Muscle of leg (tissue), 11 donors: Measurements from ENCODE around the gene PM20D2. TPM values are rescaled to one million over a fixed set of nuclear protein-coding genes. Genes with fewer than 3 reads are reported as not detected.

Experiments
- DNase-seq: peaks from one replicate; pipeline ENCODE4 v3.0.0; 2013
- H3K27ac ChIP-seq: one replicate; pipeline ENCODE4 v1.5.1; 2013; ENCODE audit warnings: mild to moderate bottlenecking, low read length, control low read depth
- H3K27me3 ChIP-seq: one replicate; pipeline ENCODE4 v1.6.1; 2013; ENCODE audit warnings: low read length; ENCODE audit not compliant: control insufficient read depth, insufficient read depth
- H3K36me3 ChIP-seq: one replicate; pipeline ENCODE4 v1.6.1; 2013; ENCODE audit warnings: low read length; ENCODE audit not compliant: control insufficient read depth, insufficient read depth
- H3K4me1 ChIP-seq: one replicate; pipeline ENCODE4 v1.6.1; 2013; ENCODE audit warnings: low read length; ENCODE audit not compliant: control insufficient read depth, insufficient read depth
- H3K4me3 ChIP-seq: one replicate; pipeline ENCODE4 v1.5.1; 2013; ENCODE audit warnings: low read length, control low read depth
- H3K9me3 ChIP-seq: replicated peaks from 2 replicates; pipeline ENCODE4 v1.6.1; 2013; ENCODE audit warnings: low read depth, low read length; ENCODE audit not compliant: control insufficient read depth
- WGBS: methylation state at CpG from one replicate; pipeline ENCODE4 v1.1.5; 2013; ENCODE audit warnings: missing lambda C conversion rate; ENCODE audit not compliant: insufficient coverage; 5-methylcytosine and 5-hydroxymethylcytosine counted together
- polyA plus RNA-seq, 8 donors: library from polyadenylated mRNA; unstranded; fragments of 120-200 nt; gene quantifications; one replicate each; pipeline versions ENCODE4 v1.2.1 to v1.2.3, GENCODE V29; 2013; ENCODE audit warnings: inconsistent platforms in 1 of 8, low replicate concordance in 1 of 8; ENCODE audit not compliant: insufficient read length in 8 of 8, insufficient read depth in 1 of 8
- total RNA-seq: library from RNA; stranded (reverse); fragments of 120-200 nt; gene quantifications from one replicate; pipeline ENCODE4 v1.2.4, GENCODE V29; 2013

Gene PM20D2
- total and polyA plus RNA-seq, 9 donors: 24.3 to 41.0 (median 31.9) TPM

GRCh38 chr6:89140347-89141156 is 5.3 kb upstream of the PM20D2 start:
- no peaks in the 10 kb centered on the region for H3K27me3 ChIP-seq
- WGBS: 74% methylated on average over 4 of the region's 7 CpGs
- no peaks in the 10 kb centered on the region for H3K4me1 ChIP-seq
- H3K27ac ChIP-seq: no peak overlapping the region
- no peak for DNase-seq
- no peaks in the 10 kb centered on the region for H3K9me3 ChIP-seq
- peaks cover 2% of the 10 kb centered on the region for H3K36me3 ChIP-seq
- no peak overlapping the region for H3K4me3 ChIP-seq

- DNase-seq: peak; percentile 6
- H3K27ac ChIP-seq: no peak overlapping the region
- no peaks in the 10 kb centered on the region for H3K27me3 ChIP-seq
- H3K9me3 ChIP-seq: no peaks in the 10 kb centered on the region
- WGBS: 49% methylated on average over 2 of the region's 2 CpGs
- peaks cover 2% of the 10 kb centered on the region for H3K36me3 ChIP-seq
- H3K4me3 ChIP-seq: no peak overlapping the region
- H3K4me1 ChIP-seq: peaks cover 3% of the 10 kb centered on the region
Observed at GRCh38 chr6:89144354-89144906, 1.4 kb upstream of the PM20D2 start.

GRCh38 chr6:89145091-89145955 is 532 bp upstream of the PM20D2 start:
- H3K36me3 ChIP-seq: peaks cover 7% of the 10 kb centered on the region
- peaks cover 3% of the 10 kb centered on the region for H3K4me1 ChIP-seq
- peak overlapping the region; percentile 94 for H3K27ac ChIP-seq
- H3K9me3 ChIP-seq: no peaks in the 10 kb centered on the region
- H3K27me3 ChIP-seq: no peaks in the 10 kb centered on the region
- DNase-seq: peak; percentile 82
- H3K4me3 ChIP-seq: peak overlapping the region; percentile 75
- WGBS: 1% methylated on average over 8 of the region's 17 CpGs

- Histone ChIP-seq H3K36me3 (peaks cover 5% of the 10 kb centered on the region), H3K27me3 (no peaks in the 10 kb centered on the region), H3K9me3 (no peaks in the 10 kb centered on the region), H3K4me1 (peaks cover 3% of the 10 kb centered on the region), H3K4me3 (peak overlapping the region; percentile 75), H3K27ac (peak overlapping the region; percentile 94)
- peak; percentile 66 for DNase-seq
- 0% methylated on average over 4 of the region's 26 CpGs for WGBS
Observed at GRCh38 chr6:89146718-89147700, 1.2 kb downstream of the PM20D2 start.

- Histone ChIP-seq H3K4me1 (peaks cover 3% of the 10 kb centered on the region), H3K36me3 (peaks cover 5% of the 10 kb centered on the region), H3K9me3 (no peaks in the 10 kb centered on the region), H3K27me3 (no peaks in the 10 kb centered on the region), H3K4me3 (no peak overlapping the region), H3K27ac (no peak overlapping the region)
- WGBS: 96% methylated on average over 15 of the region's 17 CpGs
- DNase-seq: no peak
Observed at GRCh38 chr6:89148016-89148750, 2.3 kb downstream of the PM20D2 start.

GRCh38 chr6:89154131-89154530 is 8.3 kb downstream of the PM20D2 start:
- H3K27ac ChIP-seq: no peak overlapping the region
- no peaks in the 10 kb centered on the region for H3K27me3 ChIP-seq
- DNase-seq: no peak
- H3K4me1 ChIP-seq: no peaks in the 10 kb centered on the region
- no peak overlapping the region for H3K4me3 ChIP-seq
- H3K9me3 ChIP-seq: no peaks in the 10 kb centered on the region
- no CpG with 5 or more reads among the region's 1 CpG for WGBS
- peaks cover 15% of the 10 kb centered on the region for H3K36me3 ChIP-seq

GRCh38 chr6:89160331-89161092 is 14.7 kb downstream of the PM20D2 start:
- Histone ChIP-seq H3K27me3 (no peaks in the 10 kb centered on the region), H3K4me3 (no peak overlapping the region), H3K4me1 (peaks cover 2% of the 10 kb centered on the region), H3K9me3 (no peaks in the 10 kb centered on the region), H3K27ac (no peak overlapping the region), H3K36me3 (peaks cover 29% of the 10 kb centered on the region)
- DNase-seq: no peak
- WGBS: 95% methylated on average over 3 of the region's 4 CpGs

- peak; percentile 59 for DNase-seq
- peak overlapping the region; percentile 84 for H3K27ac ChIP-seq
- H3K4me3 ChIP-seq: no peak overlapping the region
- H3K27me3 ChIP-seq: no peaks in the 10 kb centered on the region
- H3K36me3 ChIP-seq: peaks cover 30% of the 10 kb centered on the region
- H3K4me1 ChIP-seq: peaks cover 2% of the 10 kb centered on the region
- 72% methylated on average over 2 of the region's 7 CpGs for WGBS
- no peaks in the 10 kb centered on the region for H3K9me3 ChIP-seq
Observed at GRCh38 chr6:89161326-89162046, 15.6 kb downstream of the PM20D2 start.
